ENCODE measurements around the gene KIF2A.

The KIF2A gene

DNA sequence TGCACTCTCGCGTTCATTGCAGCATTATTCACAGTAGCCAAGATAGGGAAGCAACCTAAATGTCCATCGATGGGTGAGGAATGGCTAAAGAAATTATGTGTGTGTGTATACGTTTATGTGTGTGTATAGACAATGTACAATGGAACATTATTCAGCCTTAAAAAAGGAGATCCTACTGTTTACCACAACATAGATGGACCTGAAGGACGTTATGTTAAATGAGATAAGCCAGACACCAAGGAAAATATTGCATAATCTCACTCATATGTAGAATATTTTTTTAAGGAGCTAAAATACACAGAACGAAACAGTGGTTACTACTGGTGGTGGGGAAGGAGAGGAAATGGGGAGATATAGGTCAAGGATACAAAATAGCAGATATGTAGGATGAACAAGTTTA, 2.4 kb downstream of the KIF2A start:
- Mint-ChIP-seq H3K9me3 (no peaks in the 10 kb centered on the region), H3K4me1 (peaks cover 71% of the 10 kb centered on the region), H3K4me3 (peak overlapping the region; percentile 95), H3K36me3 (peaks cover 31% of the 10 kb centered on the region), H3K27me3 (no peaks in the 10 kb centered on the region), H3K27ac (peak overlapping the region; percentile 90)
- no peak for ATAC-seq

DNA sequence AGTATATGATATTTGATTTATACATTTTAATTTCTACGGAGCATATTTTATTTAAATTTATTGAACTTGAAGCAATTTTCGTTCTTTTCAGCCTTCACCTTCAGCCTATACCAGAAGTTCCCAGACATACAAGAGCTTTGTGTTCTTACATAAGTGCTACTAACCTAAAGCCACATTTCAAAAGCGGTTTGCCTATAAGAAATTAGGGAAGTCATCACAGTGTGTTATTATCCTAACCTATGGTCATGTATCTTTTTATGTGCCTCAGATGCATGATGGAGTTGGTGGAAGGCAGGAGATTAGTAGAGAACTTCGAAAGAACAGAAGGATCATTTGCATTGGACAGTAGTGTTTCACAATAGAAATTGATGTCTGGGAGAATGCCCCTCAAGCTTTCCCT, 3.1 kb downstream of the KIF2A start:
- Mint-ChIP-seq H3K9me3 (no peaks in the 10 kb centered on the region), H3K36me3 (peaks cover 31% of the 10 kb centered on the region), H3K27me3 (no peaks in the 10 kb centered on the region), H3K4me3 (no peak overlapping the region), H3K27ac (no peak overlapping the region), H3K4me1 (peaks cover 71% of the 10 kb centered on the region)
- ATAC-seq = no peak

DNA sequence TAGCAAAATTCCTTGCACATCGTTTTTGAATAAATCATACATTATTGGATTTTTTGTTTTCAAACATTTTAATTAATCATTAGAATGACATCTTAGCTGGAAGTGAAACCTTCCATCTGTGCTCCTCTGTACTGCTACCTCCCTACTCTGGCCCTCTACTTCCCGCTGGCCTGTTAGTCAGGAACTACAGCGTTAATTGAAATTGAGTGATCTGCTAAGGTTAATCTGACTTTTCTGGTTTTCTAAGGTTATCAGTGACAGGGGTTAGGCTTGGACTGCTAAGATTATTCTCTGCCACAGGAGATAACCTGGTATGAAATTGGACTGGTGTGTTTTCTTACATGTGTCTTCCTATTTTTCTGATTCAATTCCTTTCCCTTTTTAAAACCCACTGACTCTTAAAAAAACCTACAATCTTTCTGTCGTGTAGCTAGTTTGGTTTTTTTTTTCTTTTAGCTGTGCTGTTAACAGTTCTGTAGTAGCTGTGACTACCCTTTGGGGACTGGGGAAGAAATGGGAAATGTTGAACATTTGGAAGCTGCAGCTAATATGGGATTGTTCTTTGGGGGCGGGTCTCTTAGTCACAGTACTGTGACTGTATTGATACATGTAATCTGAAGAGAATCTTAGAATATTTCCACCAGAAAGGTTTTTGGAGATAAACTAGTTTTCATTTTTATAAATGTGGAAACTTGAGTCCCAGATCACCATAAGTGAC, 4.6 kb downstream of the KIF2A start:
- peaks cover 72% of the 10 kb centered on the region for H3K4me1 Mint-ChIP-seq
- H3K9me3 Mint-ChIP-seq = no peaks in the 10 kb centered on the region
- peak overlapping the region; percentile 28 for H3K27ac Mint-ChIP-seq
- peaks cover 36% of the 10 kb centered on the region for H3K36me3 Mint-ChIP-seq
- H3K4me3 Mint-ChIP-seq = no peak overlapping the region
- ATAC-seq = no peak
- H3K27me3 Mint-ChIP-seq = no peaks in the 10 kb centered on the region

DNA sequence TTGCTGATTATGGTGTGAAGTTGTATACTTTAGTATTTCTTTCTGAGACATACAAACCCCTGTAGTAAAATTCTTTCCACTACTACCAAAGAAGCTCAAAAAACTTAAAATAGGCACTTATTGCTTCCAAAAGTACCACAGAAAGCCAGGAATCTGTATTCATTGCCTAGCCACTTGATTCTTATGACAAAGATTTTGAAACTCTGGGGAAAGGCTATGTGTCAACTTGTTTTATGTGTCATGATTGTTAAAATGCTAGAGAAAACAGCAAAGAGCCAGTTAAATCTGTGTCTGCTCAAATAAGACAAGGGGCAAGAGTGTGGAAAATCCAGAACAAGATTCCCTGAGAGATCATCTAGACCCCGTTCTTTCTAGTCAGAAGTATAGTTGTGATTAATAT, 6.0 kb downstream of the KIF2A start:
- H3K27me3 Mint-ChIP-seq = no peaks in the 10 kb centered on the region
- peaks cover 38% of the 10 kb centered on the region for H3K36me3 Mint-ChIP-seq
- no peak overlapping the region for H3K27ac Mint-ChIP-seq
- peaks cover 77% of the 10 kb centered on the region for H3K4me1 Mint-ChIP-seq
- H3K9me3 Mint-ChIP-seq = no peaks in the 10 kb centered on the region
- no peak overlapping the region for H3K4me3 Mint-ChIP-seq
- no peak for ATAC-seq

DNA sequence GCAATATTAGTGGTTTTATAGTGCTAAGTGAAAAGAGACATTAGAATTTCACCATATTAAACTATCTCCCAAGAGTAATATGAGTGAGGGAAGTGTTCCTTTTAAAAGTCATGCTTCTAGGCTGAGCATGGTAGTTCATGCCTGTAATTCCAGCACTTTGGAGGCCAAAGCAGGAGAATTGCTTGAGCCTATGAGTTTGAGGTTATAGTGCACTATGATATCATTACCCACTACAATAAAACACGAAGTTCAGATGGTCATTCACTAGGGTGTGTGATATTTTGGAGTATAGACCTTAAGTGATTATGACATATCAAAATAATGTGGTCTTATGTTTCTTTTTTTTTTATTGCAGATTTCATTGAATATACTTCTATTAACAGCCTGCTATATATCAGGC, 6.7 kb downstream of the KIF2A start:
- Mint-ChIP-seq H3K36me3 (peaks cover 38% of the 10 kb centered on the region), H3K4me1 (peaks cover 70% of the 10 kb centered on the region), H3K27ac (no peak overlapping the region), H3K4me3 (no peak overlapping the region), H3K9me3 (no peaks in the 10 kb centered on the region), H3K27me3 (no peaks in the 10 kb centered on the region)
- no peak for ATAC-seq

DNA sequence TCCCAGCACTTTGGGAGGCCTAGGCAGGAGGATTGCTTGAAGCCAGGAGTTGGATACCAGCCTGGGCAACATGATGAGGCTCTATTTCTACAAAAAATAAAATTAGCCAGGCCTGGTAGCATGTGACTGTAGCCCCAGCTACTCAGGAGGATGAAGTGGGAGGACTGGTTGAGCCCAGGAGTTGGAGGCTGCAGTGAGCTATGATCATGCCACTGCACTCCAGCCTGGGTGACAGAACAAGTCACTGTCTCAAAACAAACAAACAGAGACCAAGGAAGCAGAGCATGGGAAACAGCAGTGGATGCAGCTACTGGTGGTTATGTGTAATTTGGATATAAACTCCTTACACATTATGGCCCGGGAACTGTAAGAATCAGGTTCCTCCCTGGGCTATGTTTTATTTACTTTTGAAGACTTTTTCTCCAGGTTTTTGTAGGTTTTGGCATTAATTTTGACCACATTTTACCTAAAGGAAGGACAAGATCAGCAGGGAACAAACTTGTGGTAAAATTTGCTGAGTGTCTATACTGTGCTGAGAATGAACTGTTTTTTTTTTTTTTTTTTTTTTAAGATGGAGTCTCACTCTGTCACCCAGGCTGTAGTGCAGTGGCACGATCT, 8.3 kb downstream of the KIF2A start:
- H3K36me3 Mint-ChIP-seq = peaks cover 33% of the 10 kb centered on the region
- no peak for ATAC-seq
- H3K4me3 Mint-ChIP-seq = no peak overlapping the region
- H3K9me3 Mint-ChIP-seq = no peaks in the 10 kb centered on the region
- no peak overlapping the region for H3K27ac Mint-ChIP-seq
- no peaks in the 10 kb centered on the region for H3K27me3 Mint-ChIP-seq
- H3K4me1 Mint-ChIP-seq = peaks cover 71% of the 10 kb centered on the region

- ATAC-seq = no peak
- H3K27ac Mint-ChIP-seq = no peak overlapping the region
- H3K9me3 Mint-ChIP-seq = no peaks in the 10 kb centered on the region
- H3K36me3 Mint-ChIP-seq = peaks cover 23% of the 10 kb centered on the region
- H3K4me3 Mint-ChIP-seq = no peak overlapping the region
- H3K4me1 Mint-ChIP-seq = peaks cover 69% of the 10 kb centered on the region
- H3K27me3 Mint-ChIP-seq = no peaks in the 10 kb centered on the region
Measured at GRCh38 chr5:62315376-62316175, 9.6 kb downstream of the KIF2A start.

GRCh38 chr5:62316176-62316502, 10.1 kb downstream of the KIF2A start:
- Mint-ChIP-seq H3K4me1 (peaks cover 69% of the 10 kb centered on the region), H3K9me3 (no peaks in the 10 kb centered on the region), H3K36me3 (peaks cover 23% of the 10 kb centered on the region), H3K27me3 (no peaks in the 10 kb centered on the region), H3K27ac (no peak overlapping the region), H3K4me3 (no peak overlapping the region)
- no peak for ATAC-seq

DNA sequence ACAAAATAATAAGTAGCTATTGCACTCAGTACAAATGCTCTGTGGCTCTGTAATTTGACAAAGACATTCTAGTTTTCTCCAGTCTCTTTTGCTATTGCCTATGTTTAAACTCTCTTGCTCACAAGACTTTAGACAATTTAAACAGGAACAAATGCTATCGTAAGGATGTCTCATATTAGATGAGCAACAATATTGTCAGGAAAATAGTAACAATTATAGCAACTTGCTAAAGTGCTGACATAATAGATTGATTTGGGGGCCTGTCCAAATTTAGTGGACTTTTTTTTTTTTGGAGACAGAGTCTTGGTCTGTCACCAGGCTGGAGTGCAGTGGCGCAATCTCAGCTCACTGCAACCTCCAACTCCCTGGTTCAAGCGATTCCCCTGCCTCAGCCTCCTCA, 11.8 kb downstream of the KIF2A start:
- no peak overlapping the region for H3K27ac Mint-ChIP-seq
- ATAC-seq = no peak
- peaks cover 33% of the 10 kb centered on the region for H3K36me3 Mint-ChIP-seq
- H3K4me1 Mint-ChIP-seq = peaks cover 58% of the 10 kb centered on the region
- no peaks in the 10 kb centered on the region for H3K9me3 Mint-ChIP-seq
- no peak overlapping the region for H3K4me3 Mint-ChIP-seq
- H3K27me3 Mint-ChIP-seq = no peaks in the 10 kb centered on the region

- no peak overlapping the region for H3K27ac Mint-ChIP-seq
- H3K4me1 Mint-ChIP-seq = peaks cover 73% of the 10 kb centered on the region
- H3K27me3 Mint-ChIP-seq = no peaks in the 10 kb centered on the region
- H3K9me3 Mint-ChIP-seq = no peaks in the 10 kb centered on the region
- H3K4me3 Mint-ChIP-seq = no peak overlapping the region
- ATAC-seq = no peak
- peaks cover 35% of the 10 kb centered on the region for H3K36me3 Mint-ChIP-seq
Measured at GRCh38 chr5:62322484-62322883, 16.5 kb downstream of the KIF2A start.

- no peak overlapping the region for H3K4me3 Mint-ChIP-seq
- peaks cover 21% of the 10 kb centered on the region for H3K36me3 Mint-ChIP-seq
- ATAC-seq = peak; percentile 68
- no peak overlapping the region for H3K27ac Mint-ChIP-seq
- no peaks in the 10 kb centered on the region for H3K9me3 Mint-ChIP-seq
- no peaks in the 10 kb centered on the region for H3K27me3 Mint-ChIP-seq
- H3K4me1 Mint-ChIP-seq = peaks cover 68% of the 10 kb centered on the region
Measured at GRCh38 chr5:62326302-62326701, 20.3 kb downstream of the KIF2A start.

DNA sequence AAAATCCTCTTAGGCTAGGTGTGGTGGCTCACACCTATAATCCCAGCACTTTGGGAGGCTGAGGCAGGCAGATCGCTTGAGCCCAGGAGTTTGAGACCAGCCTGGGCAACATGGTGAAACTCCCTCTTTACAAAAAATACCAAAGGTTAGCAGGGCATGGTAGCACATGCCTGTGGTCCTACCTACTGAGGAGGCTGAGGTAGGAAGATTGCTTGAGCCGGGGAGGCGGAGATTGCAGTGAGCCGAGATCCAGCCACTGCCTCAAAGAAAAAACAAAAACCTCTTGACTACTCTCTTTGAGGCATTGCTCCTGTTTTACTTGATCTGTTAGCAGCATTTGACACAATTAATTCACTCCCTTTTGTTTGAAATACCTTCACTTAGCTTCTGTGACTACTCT, 20.7 kb downstream of the KIF2A start:
- Mint-ChIP-seq H3K4me3 (no peak overlapping the region), H3K9me3 (no peaks in the 10 kb centered on the region), H3K4me1 (peaks cover 67% of the 10 kb centered on the region), H3K36me3 (peaks cover 17% of the 10 kb centered on the region), H3K27me3 (no peaks in the 10 kb centered on the region), H3K27ac (no peak overlapping the region)
- ATAC-seq = no peak

DNA sequence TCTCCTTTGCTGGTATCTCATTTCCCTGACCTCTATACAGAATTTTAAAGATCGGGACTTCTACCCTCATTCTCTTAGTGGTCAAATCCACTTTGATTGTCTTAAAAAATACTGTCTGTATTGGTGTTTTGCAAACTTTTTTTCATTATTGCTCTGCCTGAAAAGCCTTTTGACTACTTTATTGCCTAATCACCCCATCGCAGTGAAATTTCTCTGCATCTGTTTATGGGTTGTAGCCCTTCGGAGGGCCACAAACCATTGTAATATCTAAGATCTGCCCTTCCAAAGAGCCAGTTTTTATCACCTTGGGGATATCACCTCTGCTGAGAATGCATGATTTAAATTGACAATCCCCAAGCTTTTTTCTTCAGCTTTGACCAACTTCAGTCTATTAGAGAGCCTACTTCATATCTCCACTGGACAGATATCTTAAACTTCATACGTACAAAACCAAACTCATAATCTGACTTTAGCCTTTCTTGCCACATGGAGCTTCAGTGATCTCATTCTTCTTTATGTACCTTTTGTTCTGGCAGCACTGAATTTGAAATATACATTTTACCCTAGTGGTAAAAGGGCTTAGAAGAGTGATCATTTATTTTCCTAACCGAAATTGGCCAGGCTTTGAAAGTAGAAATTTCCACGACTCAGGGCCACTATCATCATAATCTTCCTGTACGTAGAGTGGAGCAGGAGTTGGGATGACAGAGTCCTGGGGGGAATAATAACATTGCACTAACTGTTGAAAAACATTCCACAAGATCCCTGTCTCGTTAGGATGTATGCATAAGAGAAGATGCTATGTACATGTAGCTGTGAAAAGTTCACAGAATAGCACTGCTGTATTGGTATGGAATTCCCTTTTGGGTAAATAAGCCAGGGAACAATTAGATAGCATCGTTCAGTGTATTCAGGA, 21.4 kb downstream of the KIF2A start:
- Mint-ChIP-seq H3K27me3 (no peaks in the 10 kb centered on the region), H3K4me3 (no peak overlapping the region), H3K27ac (no peak overlapping the region), H3K36me3 (peaks cover 10% of the 10 kb centered on the region), H3K9me3 (no peaks in the 10 kb centered on the region), H3K4me1 (peaks cover 67% of the 10 kb centered on the region)
- ATAC-seq = no peak

- Mint-ChIP-seq H3K9me3 (no peaks in the 10 kb centered on the region), H3K4me3 (no peak overlapping the region), H3K27me3 (no peaks in the 10 kb centered on the region), H3K27ac (no peak overlapping the region), H3K4me1 (peaks cover 77% of the 10 kb centered on the region), H3K36me3 (peaks cover 17% of the 10 kb centered on the region)
- ATAC-seq = no peak
Measured at GRCh38 chr5:62328772-62329491, 22.9 kb downstream of the KIF2A start.
